LoVo (cell line): Measurements from ENCODE around the gene DHX30.
"Not testable (repeated sequence)": the region's sequence is repeated elsewhere in the genome, so short reads cannot be mapped to it uniquely, and the experiment has no call there.

Experiments used
- DNase-seq: peaks from one replicate; pipeline ENCODE4 v3.0.0-alpha.2; 2016; ENCODE audit warnings: low spot score

Gene DHX30

DNA sequence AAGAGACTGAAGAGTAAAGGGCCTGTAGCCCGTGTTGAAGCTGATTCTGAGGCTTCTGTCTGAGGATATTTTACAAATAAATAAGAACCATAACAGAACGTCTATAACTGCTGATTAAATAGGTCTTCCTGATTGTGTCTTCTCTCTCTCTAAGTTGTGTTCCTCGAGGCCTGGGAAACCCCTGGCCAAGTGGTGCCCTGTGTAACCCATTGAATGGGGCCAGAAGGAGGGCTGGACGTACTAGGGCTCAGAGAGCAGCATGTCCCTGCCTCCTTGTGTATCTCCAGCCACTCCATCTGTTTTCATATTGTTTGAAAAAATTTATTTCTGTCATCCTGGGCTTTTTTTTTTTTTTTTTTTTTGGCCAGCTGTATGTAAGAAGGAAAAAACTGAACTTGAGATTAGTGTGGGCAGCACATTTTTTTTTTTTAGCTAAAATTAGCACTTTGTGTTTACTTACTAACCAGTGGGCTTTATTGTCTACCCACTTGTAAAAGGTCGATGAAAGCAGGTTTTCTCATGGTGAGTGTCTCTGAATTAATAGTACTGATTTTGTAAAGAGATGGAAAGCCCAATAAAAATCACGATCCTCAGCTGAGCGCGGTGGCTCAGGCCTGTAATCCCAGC is 10.7 kb downstream of the DHX30 start:
- no peak for DNase-seq

DNA sequence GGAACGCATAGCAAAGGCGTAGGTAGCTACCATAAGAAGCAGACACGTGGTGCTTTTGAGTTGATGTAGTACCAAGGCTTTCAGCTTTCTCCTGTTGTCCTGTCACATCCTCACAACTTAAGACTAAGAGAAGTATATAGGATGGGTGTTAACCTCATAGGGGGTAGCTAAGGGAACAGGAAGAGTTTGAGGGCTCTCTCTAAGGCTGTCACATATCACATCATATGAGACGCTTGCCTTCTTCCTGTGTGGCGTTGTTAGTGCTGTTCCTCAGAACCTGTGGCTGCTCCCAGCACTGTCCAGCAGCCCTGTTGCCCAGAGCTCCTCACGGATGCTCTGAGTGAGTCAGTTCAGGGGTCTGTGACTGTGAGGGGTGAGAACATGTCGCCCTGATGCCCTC is 14.7 kb downstream of the DHX30 start:
- no peak for DNase-seq

- peak; percentile 89 for DNase-seq
Measured at GRCh38 chr3:47824541-47825473, 21.9 kb downstream of the DHX30 start.

- DNase-seq: no peak
Measured at GRCh38 chr3:47825590-47825989, 22.7 kb downstream of the DHX30 start.

- DNase-seq: not testable (repeated sequence)
Measured at GRCh38 chr3:47829482-47829881, 26.5 kb downstream of the DHX30 start.

GRCh38 chr3:47836986-47837385 is 34.0 kb downstream of the DHX30 start:
- DNase-seq: no peak

- no peak for DNase-seq
Measured at GRCh38 chr3:47838503-47838902, 35.6 kb downstream of the DHX30 start.

DNA sequence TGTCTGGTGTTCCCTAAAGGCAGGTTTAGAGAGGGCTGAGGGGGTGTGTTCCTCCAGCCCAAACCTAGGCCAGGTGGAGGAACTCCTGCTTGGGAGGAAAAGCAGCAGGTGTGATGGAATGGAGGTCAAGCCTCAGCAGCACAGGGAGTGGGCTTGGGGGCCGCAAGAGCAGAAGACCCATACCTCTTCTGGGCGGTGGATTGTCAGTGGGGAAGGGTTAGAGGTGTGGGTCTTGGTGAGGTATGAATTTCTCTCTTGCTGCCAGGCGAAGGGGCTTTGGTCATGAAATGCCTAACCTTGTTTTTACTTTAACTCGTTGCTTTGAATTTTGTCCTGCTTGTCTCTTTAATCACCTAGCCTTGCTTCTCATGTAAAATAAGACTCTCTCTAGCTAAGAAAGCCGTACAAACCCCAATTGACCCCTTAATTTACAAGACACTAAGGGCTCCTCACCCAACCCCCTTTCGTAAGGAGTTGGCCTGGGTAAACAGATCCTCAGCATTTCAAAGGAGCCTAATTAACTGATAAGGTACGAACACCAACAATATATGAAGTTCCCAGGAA is 38.9 kb downstream of the DHX30 start:
- no peak for DNase-seq

DNA sequence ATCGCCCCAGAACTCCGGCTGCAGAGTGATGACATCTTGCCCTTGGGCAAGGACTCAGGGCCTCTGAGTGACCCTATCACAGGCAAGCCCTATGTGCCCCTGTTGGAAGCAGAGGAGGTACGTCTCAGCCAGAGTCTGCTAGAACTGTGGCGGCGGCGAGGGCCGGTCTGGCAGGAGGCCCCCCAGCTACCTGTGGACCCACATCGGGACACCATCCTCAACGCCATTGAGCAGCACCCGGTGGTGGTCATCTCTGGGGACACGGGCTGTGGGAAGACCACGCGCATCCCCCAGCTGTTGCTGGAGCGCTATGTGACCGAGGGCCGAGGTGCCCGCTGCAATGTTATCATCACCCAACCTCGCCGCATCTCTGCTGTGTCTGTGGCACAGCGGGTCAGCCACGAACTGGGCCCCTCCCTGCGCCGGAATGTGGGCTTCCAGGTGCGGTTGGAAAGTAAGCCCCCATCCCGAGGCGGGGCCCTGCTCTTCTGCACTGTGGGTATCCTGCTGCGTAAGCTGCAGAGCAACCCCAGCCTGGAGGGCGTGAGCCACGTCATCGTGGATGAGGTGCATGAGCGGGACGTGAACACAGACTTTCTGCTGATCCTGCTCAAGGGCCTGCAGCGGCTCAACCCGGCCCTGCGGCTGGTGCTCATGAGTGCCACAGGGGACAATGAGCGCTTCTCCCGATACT is 43.4 kb downstream of the DHX30 start:
- DNase-seq: no peak

- DNase-seq: no peak
Measured at GRCh38 chr3:47846880-47847248, 43.9 kb downstream of the DHX30 start.

DNA sequence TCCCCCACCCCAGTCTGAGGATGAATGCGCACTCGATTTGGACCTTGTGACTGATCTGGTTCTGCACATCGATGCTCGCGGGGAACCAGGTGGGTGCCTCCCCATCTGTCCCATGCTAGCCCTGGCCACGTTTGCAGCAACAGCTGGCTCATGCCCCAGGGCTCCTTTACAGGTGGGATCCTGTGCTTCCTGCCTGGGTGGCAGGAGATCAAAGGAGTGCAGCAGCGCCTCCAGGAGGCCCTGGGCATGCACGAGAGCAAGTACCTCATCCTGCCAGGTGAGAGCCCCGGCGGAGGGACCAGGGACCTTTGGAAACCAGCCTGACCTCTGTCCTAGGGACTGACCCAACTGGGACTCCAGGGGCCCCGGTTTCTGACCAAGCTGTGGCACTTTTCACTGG is 44.3 kb downstream of the DHX30 start:
- DNase-seq: no peak

DNA sequence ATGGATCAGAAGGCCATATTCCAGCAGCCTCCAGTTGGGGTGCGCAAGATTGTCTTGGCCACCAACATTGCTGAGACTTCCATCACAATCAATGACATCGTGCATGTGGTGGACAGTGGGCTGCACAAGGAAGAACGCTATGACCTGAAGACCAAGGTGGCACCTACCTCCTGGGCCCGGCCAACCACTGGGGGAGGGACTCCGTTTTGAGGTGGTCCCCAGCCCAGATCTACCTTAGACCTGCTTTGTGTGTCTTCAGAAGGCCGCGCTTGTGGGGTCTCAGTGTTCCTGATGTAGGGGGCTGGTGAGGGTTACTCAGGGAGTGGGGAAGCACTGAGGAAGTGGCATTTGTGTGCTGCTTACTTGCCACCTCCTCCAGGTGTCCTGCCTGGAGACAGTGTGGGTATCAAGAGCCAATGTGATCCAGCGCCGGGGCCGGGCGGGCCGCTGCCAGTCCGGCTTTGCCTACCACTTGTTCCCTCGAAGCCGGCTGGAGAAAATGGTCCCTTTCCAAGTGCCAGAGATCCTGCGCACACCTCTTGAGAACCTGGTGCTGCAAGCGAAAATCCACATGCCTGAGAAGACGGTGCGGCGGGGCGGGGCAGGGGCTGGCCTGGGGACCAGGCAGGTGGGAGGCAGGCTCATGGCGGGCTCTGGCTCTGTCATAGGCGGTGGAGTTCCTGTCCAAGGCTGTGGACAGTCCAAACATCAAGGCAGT is 45.0 kb downstream of the DHX30 start:
- DNase-seq: no peak

DNA sequence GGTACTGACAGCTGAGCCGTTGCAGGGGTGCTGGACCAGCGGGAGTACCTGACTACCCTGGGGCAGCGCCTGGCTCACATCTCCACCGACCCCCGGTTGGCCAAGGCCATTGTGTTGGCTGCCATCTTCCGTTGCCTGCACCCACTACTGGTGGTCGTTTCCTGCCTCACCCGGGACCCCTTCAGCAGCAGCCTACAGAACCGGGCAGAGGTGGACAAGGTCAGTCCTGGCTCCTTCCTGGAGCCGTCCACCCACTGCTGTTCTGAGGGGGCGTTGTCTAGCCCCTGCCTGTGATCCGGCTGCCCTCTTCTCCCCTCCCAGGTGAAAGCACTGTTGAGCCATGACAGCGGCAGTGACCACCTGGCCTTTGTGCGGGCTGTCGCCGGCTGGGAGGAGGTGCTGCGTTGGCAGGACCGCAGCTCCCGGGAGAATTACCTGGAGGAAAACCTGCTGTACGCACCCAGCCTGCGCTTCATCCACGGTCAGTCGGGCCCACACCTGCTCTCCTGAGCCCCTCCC is 45.7 kb downstream of the DHX30 start:
- DNase-seq: no peak

- DNase-seq: no peak
Measured at GRCh38 chr3:47849186-47849698, 46.3 kb downstream of the DHX30 start.

DNA sequence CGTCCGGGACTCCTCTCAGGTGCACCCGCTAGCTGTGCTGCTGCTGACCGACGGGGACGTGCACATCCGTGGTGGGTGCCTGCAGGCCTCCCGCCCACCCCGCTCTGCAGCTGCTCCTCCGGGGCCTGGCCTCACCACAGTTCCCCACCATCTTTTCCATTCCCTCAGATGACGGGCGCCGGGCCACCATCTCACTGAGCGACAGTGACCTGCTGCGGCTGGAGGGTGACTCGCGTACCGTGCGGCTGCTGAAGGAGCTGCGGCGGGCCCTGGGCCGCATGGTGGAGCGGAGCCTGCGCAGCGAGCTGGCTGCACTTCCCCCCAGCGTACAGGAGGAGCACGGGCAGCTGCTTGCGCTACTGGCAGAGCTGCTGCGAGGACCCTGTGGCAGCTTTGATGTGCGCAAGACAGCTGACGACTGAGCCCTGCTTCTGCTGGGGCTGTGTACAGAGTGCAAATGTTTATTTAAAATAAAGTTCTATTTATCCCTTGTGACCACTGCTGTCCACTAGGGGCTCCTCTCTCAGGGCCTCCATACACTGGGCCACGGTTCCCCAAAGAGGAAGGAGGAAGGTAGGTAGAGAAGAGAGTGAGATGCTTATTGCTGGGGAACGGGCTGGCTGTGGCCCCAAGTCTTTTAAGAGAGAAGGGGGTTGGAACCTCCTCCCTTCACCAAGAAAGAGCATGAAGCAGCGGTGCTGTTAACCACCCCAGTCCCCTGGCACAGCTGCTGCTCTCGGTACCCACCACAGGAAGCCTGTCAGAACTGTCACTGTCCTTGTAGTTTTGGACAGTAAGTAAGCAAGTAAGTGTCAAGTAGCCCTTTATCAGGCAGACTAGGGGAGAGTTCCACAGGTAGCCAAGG is 47.0 kb downstream of the DHX30 start:
- no peak for DNase-seq

- no peak for DNase-seq
Measured at GRCh38 chr3:47850564-47851410, 47.8 kb downstream of the DHX30 start.

DNA sequence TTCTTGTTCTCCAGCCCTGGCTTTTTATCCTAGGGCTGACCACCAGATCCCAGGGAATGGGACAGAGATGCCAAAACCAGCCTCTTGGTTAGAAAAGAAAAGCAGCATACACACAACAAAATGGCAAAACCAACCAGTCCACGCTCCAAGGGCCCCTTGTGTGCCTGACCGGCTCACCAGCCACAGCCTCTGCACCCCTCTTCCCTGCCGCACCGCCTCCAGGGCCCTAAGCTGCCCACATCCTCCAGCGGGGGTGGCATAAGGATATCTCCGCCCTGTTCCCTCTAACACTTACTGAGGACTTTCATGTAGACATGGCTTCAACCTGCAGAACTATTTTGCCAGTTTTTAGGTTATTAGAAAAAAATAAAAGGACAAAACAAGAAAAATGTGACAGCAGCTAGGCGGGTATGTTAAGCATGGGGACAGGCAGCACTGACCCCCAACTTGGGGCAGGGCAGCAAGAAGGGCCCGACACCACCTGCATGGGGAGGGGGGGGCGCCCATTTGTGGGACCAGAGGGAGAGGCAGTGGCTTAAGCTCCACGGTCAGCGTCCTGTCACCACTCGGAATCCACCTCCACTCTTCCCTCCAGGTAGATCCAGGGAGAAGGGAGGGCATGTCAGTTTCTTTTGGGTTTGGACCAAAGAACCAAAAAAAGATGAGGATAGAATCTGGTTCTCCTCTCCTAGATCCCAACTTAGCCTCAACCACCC is 49.1 kb downstream of the DHX30 start:
- no peak for DNase-seq

DNA sequence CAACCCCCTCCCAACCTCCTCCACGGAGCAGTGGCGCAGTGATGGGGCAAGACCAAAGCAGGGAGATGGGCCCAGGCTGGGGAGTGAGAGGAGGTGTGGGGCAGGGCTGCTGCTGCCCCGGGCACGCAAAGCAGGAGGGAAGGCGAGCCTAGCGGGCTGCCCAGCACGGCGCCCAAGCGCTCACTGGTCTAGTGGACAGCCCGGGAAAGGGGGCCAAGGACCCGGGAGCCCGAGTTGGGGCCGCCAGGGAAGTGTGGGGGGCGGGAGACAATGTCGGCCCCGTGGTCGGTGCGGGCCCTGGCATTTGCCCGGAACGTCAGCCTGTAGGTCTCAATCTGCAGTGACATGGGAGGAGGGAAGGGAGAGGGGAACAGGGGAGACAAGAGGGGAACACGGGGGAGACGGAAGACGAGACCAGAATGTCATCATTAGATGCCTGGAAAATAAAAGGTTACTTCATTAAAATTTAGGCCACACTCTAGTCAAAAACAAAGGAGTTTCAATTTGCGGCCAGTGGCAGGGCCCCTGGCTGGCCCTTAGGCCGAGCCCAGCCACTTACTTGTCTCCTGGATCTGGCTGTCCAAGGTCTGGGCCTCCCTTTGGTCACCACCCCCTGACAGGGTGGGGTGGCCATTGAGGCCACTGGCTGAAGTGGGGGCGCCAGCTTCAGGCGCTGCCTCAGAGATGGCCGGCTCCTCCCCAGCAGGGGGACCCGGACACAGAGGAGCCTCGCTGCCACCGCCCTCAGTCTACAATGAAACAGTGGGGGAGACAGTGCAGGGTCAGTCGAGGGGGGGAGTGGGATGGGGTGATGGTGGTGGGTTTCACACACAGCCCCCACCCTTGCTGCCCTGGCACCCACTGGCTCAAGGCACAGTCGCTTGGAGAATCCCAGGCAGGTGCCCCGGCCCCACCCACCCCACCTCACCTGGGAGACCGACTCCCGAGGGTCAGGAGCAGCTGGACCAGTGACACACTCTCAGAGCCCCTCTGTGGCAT is 50.0 kb downstream of the DHX30 start:
- DNase-seq: no peak
